OCI-LY3 (cell line): ENCODE data around the gene PITRM1.

Source experiments
- H2AFZ ChIP-seq: fragments of 200-600, 300-600 bp; shearing (Covaris generic); 2 replicates; pipeline ENCODE4 v1.6.0; 2014; ENCODE audit warnings: antibody characterized with exemption, low read depth, low read length
- H3K27ac ChIP-seq: fragments of 200-600, 300-600 bp; sonication (generic); 2 replicates; pipeline ENCODE4 v1.5.1; 2014; ENCODE audit warnings: mild to moderate bottlenecking, low read length, moderate library complexity, mixed read lengths
- H3K27me3 ChIP-seq: fragments of 200-600, 300-600 bp; sonication (generic); 2 replicates; pipeline ENCODE4 v1.6.1; 2014; ENCODE audit warnings: low read depth, low read length, mixed read lengths
- H3K36me3 ChIP-seq: fragments of 200-600, 300-600 bp; sonication (generic); replicated peaks from 2 replicates; pipeline ENCODE3; 2014; ENCODE audit warnings: low read depth, low read length, mixed read lengths
- H3K4me1 ChIP-seq: fragments of 300-600, 200-600 bp; sonication (generic); 2 replicates; pipeline ENCODE4 v1.6.1; 2014; ENCODE audit warnings: low read length, mixed read lengths
- H3K4me2 ChIP-seq: fragments of 200-600, 300-600 bp; sonication (generic); 2 replicates; pipeline ENCODE4 v1.6.1; 2014; ENCODE audit warnings: low read length, mixed read lengths
- H3K4me3 ChIP-seq: fragments of 300-600, 200-600 bp; sonication (generic); 2 replicates; pipeline ENCODE4 v1.5.1; 2014; ENCODE audit warnings: antibody characterized with exemption, mild to moderate bottlenecking, low read length, moderate library complexity
- H3K79me2 ChIP-seq: fragments of 300-600, 200-600 bp; shearing (Covaris generic); 2 replicates; pipeline ENCODE4 v1.6.1; 2014; ENCODE audit warnings: mild to moderate bottlenecking, low read length, mixed read lengths
- H3K9ac ChIP-seq: fragments of 300-600, 200-600 bp; shearing (Covaris generic); 2 replicates; pipeline ENCODE4 v1.6.0; 2014; ENCODE audit warnings: mild to moderate bottlenecking, low read length, moderate library complexity
- H3K9me3 ChIP-seq: fragments of 200-600, 300-600 bp; shearing (Covaris generic); 2 replicates; pipeline ENCODE4 v1.6.1; 2014; ENCODE audit warnings: low read length, mixed read lengths; ENCODE audit not compliant: insufficient read depth
- H4K20me1 ChIP-seq: fragments of 200-600, 300-600 bp; sonication (generic); 2 replicates; pipeline ENCODE4 v1.6.1; 2016; ENCODE audit warnings: low read length, mixed read lengths; ENCODE audit not compliant: insufficient read depth
- EZH2phosphoT487 ChIP-seq: fragments of 200-600 bp; shearing (Covaris generic); IDR thresholded peaks from 2 replicates; pipeline ENCODE4 v1.6.1; 2018; ENCODE audit warnings: antibody characterized with exemption, mixed run types, low read depth
- TF ChIP-seq, protein P1 (sequence below): fragments of 200-600, 300-600 bp; sonication (generic); IDR thresholded peaks from 2 replicates; pipeline ENCODE4 v1.5.1; 2014; ENCODE audit warnings: antibody characterized with exemption, low read length, low read depth

The PITRM1 gene

DNA sequence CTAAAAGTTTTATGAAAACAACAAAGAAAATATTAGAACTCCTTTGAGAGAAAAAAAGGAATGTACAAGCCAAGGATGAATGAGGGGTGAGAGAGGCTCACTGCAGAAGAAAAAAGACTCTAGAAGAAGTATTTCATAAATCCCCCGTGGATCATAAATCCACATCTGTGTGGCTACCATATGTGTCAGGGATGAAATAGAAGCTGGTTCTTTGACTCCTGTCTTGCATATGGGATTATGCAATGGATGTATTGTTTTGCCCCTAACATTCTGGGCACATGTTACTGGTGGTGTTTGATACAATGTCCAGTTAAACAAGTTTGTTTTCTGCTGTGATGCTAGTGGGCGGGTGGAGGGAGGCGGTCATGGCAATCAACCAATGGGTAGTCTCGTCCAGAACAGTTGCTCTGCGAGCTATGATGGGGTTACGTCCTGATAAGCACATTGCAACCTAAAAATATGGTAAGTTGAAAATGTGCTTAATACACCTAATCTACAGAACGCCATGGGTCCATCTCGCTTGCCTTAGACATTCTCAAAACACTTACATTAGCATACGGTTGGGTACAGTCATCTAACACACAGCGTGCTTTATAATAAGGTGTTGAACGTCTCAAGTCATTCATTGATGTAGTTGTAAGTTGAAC, 34.1 kb upstream of the PITRM1 start:
- TF ChIP-seq EZH2phosphoT487, result no peak
- TF ChIP-seq, protein P1, sequence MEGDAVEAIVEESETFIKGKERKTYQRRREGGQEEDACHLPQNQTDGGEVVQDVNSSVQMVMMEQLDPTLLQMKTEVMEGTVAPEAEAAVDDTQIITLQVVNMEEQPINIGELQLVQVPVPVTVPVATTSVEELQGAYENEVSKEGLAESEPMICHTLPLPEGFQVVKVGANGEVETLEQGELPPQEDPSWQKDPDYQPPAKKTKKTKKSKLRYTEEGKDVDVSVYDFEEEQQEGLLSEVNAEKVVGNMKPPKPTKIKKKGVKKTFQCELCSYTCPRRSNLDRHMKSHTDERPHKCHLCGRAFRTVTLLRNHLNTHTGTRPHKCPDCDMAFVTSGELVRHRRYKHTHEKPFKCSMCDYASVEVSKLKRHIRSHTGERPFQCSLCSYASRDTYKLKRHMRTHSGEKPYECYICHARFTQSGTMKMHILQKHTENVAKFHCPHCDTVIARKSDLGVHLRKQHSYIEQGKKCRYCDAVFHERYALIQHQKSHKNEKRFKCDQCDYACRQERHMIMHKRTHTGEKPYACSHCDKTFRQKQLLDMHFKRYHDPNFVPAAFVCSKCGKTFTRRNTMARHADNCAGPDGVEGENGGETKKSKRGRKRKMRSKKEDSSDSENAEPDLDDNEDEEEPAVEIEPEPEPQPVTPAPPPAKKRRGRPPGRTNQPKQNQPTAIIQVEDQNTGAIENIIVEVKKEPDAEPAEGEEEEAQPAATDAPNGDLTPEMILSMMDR, result no peak
- Histone ChIP-seq H3K4me2 (no peak overlapping the region), H3K79me2 (no peaks in the 10 kb centered on the region), H3K4me3 (no peak overlapping the region), H3K9ac (no peak overlapping the region), H3K4me1 (peaks cover 24% of the 10 kb centered on the region), H3K9me3 (no peaks in the 10 kb centered on the region), H2AFZ (no peak overlapping the region), H3K27me3 (peaks cover 15% of the 10 kb centered on the region; the same call in 1 of the 2 replicates), H3K27ac (no peak overlapping the region), H3K36me3 (no peaks in the 10 kb centered on the region), H4K20me1 (no peaks in the 10 kb centered on the region)

DNA sequence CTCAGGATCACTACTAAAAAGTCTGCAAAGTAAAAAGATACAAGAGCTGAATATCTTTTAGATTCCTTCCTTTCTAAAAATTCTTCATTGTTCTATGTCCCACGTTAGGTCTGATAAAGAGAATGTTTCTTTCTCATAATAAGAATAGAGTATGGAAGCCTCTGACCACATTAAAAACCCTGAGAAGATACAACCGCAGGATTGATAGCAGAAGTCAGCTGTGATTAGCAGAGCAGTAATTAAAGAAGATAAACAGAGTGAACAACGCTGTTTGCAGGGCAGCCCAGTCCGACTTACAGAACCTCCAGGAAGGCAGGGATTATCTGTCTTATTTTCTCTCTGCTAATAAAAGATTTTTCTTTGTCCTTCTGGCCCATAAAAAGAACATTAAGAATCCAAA, 31.4 kb upstream of the PITRM1 start:
- Histone ChIP-seq H3K79me2 (no peaks in the 10 kb centered on the region), H3K4me2 (no peak overlapping the region), H3K4me1 (peaks cover 23% of the 10 kb centered on the region), H3K9ac (no peak overlapping the region), H3K36me3 (no peaks in the 10 kb centered on the region), H2AFZ (no peak overlapping the region), H4K20me1 (no peaks in the 10 kb centered on the region), H3K4me3 (no peak overlapping the region), H3K9me3 (no peaks in the 10 kb centered on the region), H3K27ac (no peak overlapping the region), H3K27me3 (peaks cover 26% of the 10 kb centered on the region)
- no peak for TF ChIP-seq EZH2phosphoT487
- TF ChIP-seq, protein P1, result no peak

GRCh38 chr10:3203016-3203811, 30.6 kb upstream of the PITRM1 start:
- no peak overlapping the region for H3K27ac ChIP-seq
- peak overlapping the region; percentile 20; the same call in 1 of the 2 replicates for H3K4me2 ChIP-seq
- no peak overlapping the region for H3K4me3 ChIP-seq
- H3K79me2 ChIP-seq, result no peaks in the 10 kb centered on the region
- peaks cover 31% of the 10 kb centered on the region for H3K27me3 ChIP-seq
- no peaks in the 10 kb centered on the region for H3K36me3 ChIP-seq
- peaks cover 16% of the 10 kb centered on the region for H3K4me1 ChIP-seq
- no peaks in the 10 kb centered on the region for H3K9me3 ChIP-seq
- H4K20me1 ChIP-seq, result no peaks in the 10 kb centered on the region
- no peak overlapping the region for H3K9ac ChIP-seq
- no peak overlapping the region for H2AFZ ChIP-seq
- TF ChIP-seq EZH2phosphoT487, result no peak
- TF ChIP-seq, protein P1, result no peak

DNA sequence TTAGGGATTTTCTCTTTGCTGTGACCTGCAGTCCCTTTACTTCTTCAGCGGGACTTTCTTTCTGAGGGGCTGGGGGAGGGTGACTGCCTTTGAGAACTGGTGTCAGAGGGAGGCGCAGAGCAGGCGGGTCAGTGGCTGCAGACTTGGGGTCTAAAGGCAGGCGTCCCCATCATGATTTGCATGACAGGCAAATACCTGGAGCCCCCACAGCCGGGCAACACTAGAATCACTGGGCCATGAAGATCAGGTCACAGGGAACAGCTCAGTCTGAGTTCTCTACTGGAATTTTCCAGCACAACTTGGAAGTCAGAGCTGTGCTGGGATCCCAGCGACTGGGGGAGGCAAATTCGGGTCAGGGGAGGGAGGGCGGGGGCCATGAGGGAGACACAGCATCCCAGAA, 29.2 kb upstream of the PITRM1 start:
- TF ChIP-seq, protein P1, result no peak
- no peak for TF ChIP-seq EZH2phosphoT487
- no peak overlapping the region for H3K27ac ChIP-seq
- no peaks in the 10 kb centered on the region for H3K79me2 ChIP-seq
- H2AFZ ChIP-seq, result no peak overlapping the region
- H3K9ac ChIP-seq, result no peak overlapping the region
- peaks cover 29% of the 10 kb centered on the region for H3K4me1 ChIP-seq
- peaks cover 35% of the 10 kb centered on the region for H3K27me3 ChIP-seq
- no peaks in the 10 kb centered on the region for H4K20me1 ChIP-seq
- no peaks in the 10 kb centered on the region for H3K36me3 ChIP-seq
- no peak overlapping the region for H3K4me3 ChIP-seq
- H3K4me2 ChIP-seq, result no peak overlapping the region
- H3K9me3 ChIP-seq, result no peaks in the 10 kb centered on the region
